OCI-LY7 (cell line): ENCODE measurements around the gene RBM19.

Experiments
- CTCF ChIP-seq: fragments of 200-600 bp; sonication (generic); conservative IDR thresholded peaks from 2 replicates; pipeline ENCODE4 v1.5.1; 2014; ENCODE audit warnings: mild to moderate bottlenecking, antibody characterized with exemption, low read length, moderate library complexity, mixed read lengths
- EZH2phosphoT487 ChIP-seq: fragments of 200-600 bp; sonication (generic); IDR thresholded peaks from 2 replicates; pipeline ENCODE4 v1.6.1; 2018; ENCODE audit warnings: low read depth, borderline replicate concordance, mild to moderate bottlenecking, mixed run types, antibody characterized with exemption, low read length, moderate library complexity, mixed read lengths

- TF ChIP-seq CTCF (no peak), EZH2phosphoT487 (no peak)
Observed at GRCh38 chr12:113820842-113821241, 145.3 kb downstream of the RBM19 start.
